HepG2 (cell line): ENCODE measurements around the gene SMAP2. TPM values are rescaled to one million over a fixed set of nuclear protein-coding genes. Genes with fewer than 3 reads are reported as not detected.

Experiments
- CC2D1A ChIP-seq: sonication (generic); formaldehyde crosslinking; IDR thresholded peaks from 2 replicates; pipeline ENCODE4 v1.8.1; 2023; ENCODE audit warnings: mild to moderate bottlenecking, missing genetic modification reagents
- CCAR2 ChIP-seq: fragments of 200-400 bp; formaldehyde crosslinking; optimal IDR thresholded peaks from 2 replicates; pipeline ENCODE3; 2018; ENCODE audit warnings: low read depth, mild to moderate bottlenecking, low read length, moderate library complexity
- HNRNPK ChIP-seq: fragments of 200-400 bp; formaldehyde crosslinking; IDR thresholded peaks from 2 replicates; pipeline ENCODE4 v1.6.1; 2018; ENCODE audit warnings: low read length, low read depth, moderate library complexity, mild to moderate bottlenecking; ENCODE audit not compliant: poor library complexity, severe bottlenecking
- KMT2A ChIP-seq: sonication (generic); formaldehyde crosslinking; IDR thresholded peaks from 2 replicates; pipeline ENCODE4 v1.4.0; 2020; ENCODE audit warnings: missing genetic modification reagents
- NCOA2 ChIP-seq: sonication (generic); formaldehyde crosslinking; IDR thresholded peaks from 2 replicates; pipeline ENCODE4 v1.8.0; 2022; ENCODE audit warnings: inconsistent platforms
- NFYB ChIP-seq: sonication (generic); formaldehyde crosslinking; IDR thresholded peaks from 2 replicates; pipeline ENCODE4 v1.4.0; 2020; ENCODE audit warnings: missing genetic modification reagents
- NFYC ChIP-seq: IDR thresholded peaks from 2 replicates; pipeline ENCODE4 v1.6.1; 2016; ENCODE audit warnings: missing genetic modification reagents, missing compliant biosample characterization
- PLRG1 ChIP-seq: fragments of 450-650 bp; conservative IDR thresholded peaks from 2 replicates; pipeline ENCODE4 v1.6.1; 2016
- POLR2A ChIP-seq, 2 experiments: IDR thresholded peaks; 2 replicates each; pipeline ENCODE4 v1.6.1; 2011; ENCODE audit warnings: low read depth in 2 of 2, low read length in 2 of 2, mild to moderate bottlenecking in 1 of 2, moderate library complexity in 1 of 2; ENCODE audit not compliant: insufficient read depth in 1 of 2
- POLR2AphosphoS5 ChIP-seq: IDR thresholded peaks from 2 replicates; pipeline ENCODE4 v1.6.1; 2012; ENCODE audit warnings: low read depth, low read length
- SRF ChIP-seq: IDR thresholded peaks from 2 replicates; pipeline ENCODE4 v1.6.1; 2011; ENCODE audit warnings: mild to moderate bottlenecking, low read depth, low read length, moderate library complexity
- TMF1 ChIP-seq: sonication (generic); formaldehyde crosslinking; IDR thresholded peaks from 2 replicates; pipeline ENCODE4 v1.8.1; 2022; ENCODE audit warnings: low read depth, missing genetic modification reagents
- YY1 ChIP-seq: IDR thresholded peaks from 2 replicates; pipeline ENCODE4 v1.6.1; 2011; ENCODE audit warnings: low read length, low read depth, moderate library complexity, mild to moderate bottlenecking; ENCODE audit not compliant: insufficient read depth, insufficient replicate concordance
- ZNF558 ChIP-seq: sonication (generic); formaldehyde crosslinking; IDR thresholded peaks from 2 replicates; pipeline ENCODE4 v1.9.0; 2022; ENCODE audit warnings: mild to moderate bottlenecking, missing genetic modification reagents, borderline replicate concordance
- ZNF616 ChIP-seq: sonication (generic); formaldehyde crosslinking; IDR thresholded peaks from 2 replicates; pipeline ENCODE4 v1.5.0; 2020; ENCODE audit warnings: low read depth, mild to moderate bottlenecking, missing genetic modification reagents
- polyA plus RNA-seq, 8 experiments: library from polyadenylated mRNA; depleted of rRNA in 3 of 8; stranded (reverse) in 7 of 8; unstranded in 1 of 8; fragments of >200 nt; fragmentation: Illumina TruSeq in 4 of 8; extraction: Trizol in 4 of 8; gene quantifications; 2 replicates each; pipeline versions ENCODE4 v1.2.1 to v1.2.3, GENCODE V29; 2011 to 2016; ENCODE audit warnings: low read depth in 4 of 8, missing spikeins in 1 of 8, mixed read lengths in 1 of 8; ENCODE audit not compliant: insufficient read depth in 1 of 8
- total RNA-seq, 5 experiments: library from RNA; depleted of rRNA; stranded (reverse); fragments of >200 nt; fragmentation: Illumina TruSeq; extraction: Trizol; gene quantifications; 2 replicates each; pipeline ENCODE4 v1.2.3, GENCODE V29; 2016; ENCODE audit warnings: low read depth in 1 of 5
- TF ChIP-seq, protein P1 (sequence below): sonication (generic); formaldehyde crosslinking; IDR thresholded peaks from 2 replicates; pipeline ENCODE4 v1.4.0; 2020; ENCODE audit warnings: missing genetic modification reagents, borderline replicate concordance
- TF ChIP-seq, protein P2 (sequence below): sonication (generic); formaldehyde crosslinking; IDR thresholded peaks from 2 replicates; pipeline ENCODE4 v1.5.0; 2020; ENCODE audit warnings: mild to moderate bottlenecking, missing genetic modification reagents, borderline replicate concordance
- TF ChIP-seq, protein P3 (sequence below): sonication (generic); formaldehyde crosslinking; IDR thresholded peaks from 2 replicates; pipeline ENCODE4 v1.5.0; 2020; ENCODE audit warnings: mild to moderate bottlenecking, missing genetic modification reagents
- TF ChIP-seq, protein P4 (sequence below): sonication (generic); formaldehyde crosslinking; IDR thresholded peaks from 2 replicates; pipeline ENCODE4 v1.4.0; 2020; ENCODE audit warnings: mild to moderate bottlenecking, missing genetic modification reagents

Gene SMAP2
- total and polyA plus RNA-seq, 2 of the 13 experiments (the other 11 are each of a cell fraction or from before 2014, with no cell fraction given) = 19.0 to 22.3 TPM

DNA sequence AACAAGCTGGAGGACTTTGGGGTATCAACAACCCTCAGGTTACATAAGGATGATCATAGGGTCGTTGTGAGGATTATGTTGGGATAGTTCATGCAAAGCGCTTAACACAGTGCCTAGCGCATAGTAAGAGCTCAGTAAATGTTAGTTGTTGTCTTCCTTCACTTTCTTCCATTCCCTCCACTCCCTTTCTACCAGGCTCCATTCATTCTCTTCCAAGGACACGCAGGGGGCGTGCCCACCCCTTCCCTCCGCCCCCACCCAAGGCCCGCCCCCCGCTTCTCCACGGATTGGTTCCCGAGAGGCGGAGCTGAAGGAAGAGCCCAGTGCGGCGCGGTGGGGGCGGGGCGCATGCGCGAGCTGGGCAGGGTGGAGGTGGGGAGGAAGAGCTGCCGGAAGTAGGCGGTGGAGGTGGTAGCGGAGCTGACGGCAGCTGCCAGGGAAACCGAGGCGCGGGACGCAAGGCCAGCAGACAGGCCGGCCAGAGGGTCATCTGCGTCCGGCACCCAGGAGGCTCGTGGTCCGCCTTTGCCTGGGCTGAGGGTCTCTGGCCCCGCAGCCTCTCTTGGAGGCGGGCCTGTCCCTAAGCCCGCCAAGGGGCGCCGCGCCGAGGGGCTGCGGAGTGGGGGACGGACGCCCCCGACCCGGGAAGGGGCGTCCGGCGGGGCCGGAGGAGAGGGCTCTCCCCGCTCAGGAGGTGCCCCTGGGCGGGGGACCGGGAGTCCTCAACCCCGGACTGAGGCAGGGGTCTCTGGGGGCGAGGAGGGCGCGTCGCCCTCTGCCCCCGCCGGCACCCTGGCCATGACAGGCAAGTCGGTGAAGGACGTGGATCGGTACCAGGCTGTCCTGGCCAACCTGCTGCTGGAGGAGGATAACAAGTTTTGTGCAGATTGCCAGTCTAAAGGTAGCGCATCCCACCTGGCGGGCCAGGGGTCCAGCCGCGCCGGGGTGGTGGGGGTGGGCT is at the start of gene SMAP2 (continued):
- TF ChIP-seq, protein P1, sequence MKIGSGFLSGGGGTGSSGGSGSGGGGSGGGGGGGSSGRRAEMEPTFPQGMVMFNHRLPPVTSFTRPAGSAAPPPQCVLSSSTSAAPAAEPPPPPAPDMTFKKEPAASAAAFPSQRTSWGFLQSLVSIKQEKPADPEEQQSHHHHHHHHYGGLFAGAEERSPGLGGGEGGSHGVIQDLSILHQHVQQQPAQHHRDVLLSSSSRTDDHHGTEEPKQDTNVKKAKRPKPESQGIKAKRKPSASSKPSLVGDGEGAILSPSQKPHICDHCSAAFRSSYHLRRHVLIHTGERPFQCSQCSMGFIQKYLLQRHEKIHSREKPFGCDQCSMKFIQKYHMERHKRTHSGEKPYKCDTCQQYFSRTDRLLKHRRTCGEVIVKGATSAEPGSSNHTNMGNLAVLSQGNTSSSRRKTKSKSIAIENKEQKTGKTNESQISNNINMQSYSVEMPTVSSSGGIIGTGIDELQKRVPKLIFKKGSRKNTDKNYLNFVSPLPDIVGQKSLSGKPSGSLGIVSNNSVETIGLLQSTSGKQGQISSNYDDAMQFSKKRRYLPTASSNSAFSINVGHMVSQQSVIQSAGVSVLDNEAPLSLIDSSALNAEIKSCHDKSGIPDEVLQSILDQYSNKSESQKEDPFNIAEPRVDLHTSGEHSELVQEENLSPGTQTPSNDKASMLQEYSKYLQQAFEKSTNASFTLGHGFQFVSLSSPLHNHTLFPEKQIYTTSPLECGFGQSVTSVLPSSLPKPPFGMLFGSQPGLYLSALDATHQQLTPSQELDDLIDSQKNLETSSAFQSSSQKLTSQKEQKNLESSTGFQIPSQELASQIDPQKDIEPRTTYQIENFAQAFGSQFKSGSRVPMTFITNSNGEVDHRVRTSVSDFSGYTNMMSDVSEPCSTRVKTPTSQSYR = peak; percentile 69; the same call in 1 of the 2 replicates
- TF ChIP-seq TMF1 (CRISPR knock-in tag) = no peak
- TF ChIP-seq NCOA2 (CRISPR knock-in tag) = peak; percentile 20; the same call in 1 of the 2 replicates
- no peak for TF ChIP-seq CC2D1A (CRISPR knock-in tag)
- peak; percentile 29; the same call in 1 of the 2 replicates for TF ChIP-seq KMT2A (CRISPR knock-in tag)
- TF ChIP-seq, protein P2, sequence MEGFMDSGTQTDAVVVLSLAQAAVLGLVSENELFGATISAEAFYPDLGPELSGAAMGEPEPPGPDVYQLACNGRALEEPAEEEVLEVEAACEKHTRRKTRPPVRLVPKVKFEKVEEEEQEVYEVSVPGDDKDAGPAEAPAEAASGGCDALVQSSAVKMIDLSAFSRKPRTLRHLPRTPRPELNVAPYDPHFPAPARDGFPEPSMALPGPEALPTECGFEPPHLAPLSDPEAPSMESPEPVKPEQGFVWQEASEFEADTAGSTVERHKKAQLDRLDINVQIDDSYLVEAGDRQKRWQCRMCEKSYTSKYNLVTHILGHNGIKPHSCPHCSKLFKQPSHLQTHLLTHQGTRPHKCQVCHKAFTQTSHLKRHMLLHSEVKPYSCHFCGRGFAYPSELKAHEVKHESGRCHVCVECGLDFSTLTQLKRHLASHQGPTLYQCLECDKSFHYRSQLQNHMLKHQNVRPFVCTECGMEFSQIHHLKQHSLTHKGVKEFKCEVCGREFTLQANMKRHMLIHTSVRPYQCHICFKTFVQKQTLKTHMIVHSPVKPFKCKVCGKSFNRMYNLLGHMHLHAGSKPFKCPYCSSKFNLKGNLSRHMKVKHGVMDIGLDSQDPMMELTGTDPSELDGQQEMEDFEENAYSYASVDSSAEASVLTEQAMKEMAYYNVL = peak; percentile 61; the same call in 1 of the 2 replicates
- TF ChIP-seq NFYB (CRISPR knock-in tag) = peak; percentile 60
- no peak for TF ChIP-seq YY1
- TF ChIP-seq, protein P3, sequence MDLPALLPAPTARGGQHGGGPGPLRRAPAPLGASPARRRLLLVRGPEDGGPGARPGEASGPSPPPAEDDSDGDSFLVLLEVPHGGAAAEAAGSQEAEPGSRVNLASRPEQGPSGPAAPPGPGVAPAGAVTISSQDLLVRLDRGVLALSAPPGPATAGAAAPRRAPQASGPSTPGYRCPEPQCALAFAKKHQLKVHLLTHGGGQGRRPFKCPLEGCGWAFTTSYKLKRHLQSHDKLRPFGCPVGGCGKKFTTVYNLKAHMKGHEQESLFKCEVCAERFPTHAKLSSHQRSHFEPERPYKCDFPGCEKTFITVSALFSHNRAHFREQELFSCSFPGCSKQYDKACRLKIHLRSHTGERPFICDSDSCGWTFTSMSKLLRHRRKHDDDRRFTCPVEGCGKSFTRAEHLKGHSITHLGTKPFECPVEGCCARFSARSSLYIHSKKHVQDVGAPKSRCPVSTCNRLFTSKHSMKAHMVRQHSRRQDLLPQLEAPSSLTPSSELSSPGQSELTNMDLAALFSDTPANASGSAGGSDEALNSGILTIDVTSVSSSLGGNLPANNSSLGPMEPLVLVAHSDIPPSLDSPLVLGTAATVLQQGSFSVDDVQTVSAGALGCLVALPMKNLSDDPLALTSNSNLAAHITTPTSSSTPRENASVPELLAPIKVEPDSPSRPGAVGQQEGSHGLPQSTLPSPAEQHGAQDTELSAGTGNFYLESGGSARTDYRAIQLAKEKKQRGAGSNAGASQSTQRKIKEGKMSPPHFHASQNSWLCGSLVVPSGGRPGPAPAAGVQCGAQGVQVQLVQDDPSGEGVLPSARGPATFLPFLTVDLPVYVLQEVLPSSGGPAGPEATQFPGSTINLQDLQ (CRISPR knock-in tag) = peak; percentile 48; the same call in 1 of the 2 replicates
- TF ChIP-seq, protein P4, sequence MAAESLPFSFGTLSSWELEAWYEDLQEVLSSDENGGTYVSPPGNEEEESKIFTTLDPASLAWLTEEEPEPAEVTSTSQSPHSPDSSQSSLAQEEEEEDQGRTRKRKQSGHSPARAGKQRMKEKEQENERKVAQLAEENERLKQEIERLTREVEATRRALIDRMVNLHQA (CRISPR knock-in tag) = no peak
- TF ChIP-seq POLR2AphosphoS5 = peak; percentile 66
- TF ChIP-seq PLRG1 = no peak
- TF ChIP-seq NFYC (CRISPR knock-in tag) = peak; percentile 69
- no peak for TF ChIP-seq CCAR2
- 0 out of 2 replicates have a peak, but pooled peaks have one; percentile 7 for TF ChIP-seq ZNF558 (CRISPR knock-in tag)
- peak; percentile 32 to 82; a peak in 3 of 4 replicates for TF ChIP-seq POLR2A (IDR thresholded peaks at IDR 0.05; ENCODE audit: insufficient read depth in 1 of 2, low read depth in 2 of 2, low read length in 2 of 2)
- TF ChIP-seq ZNF616 (CRISPR knock-in tag) = no peak
- TF ChIP-seq SRF = no peak
- no peak for TF ChIP-seq HNRNPK
